K562 (cell line): ENCODE results near the gene SNIP1. TPM values are rescaled to one million over a fixed set of nuclear protein-coding genes. Genes with fewer than 3 reads are reported as not detected.
A peak's percentile ranks its signal among the peaks of the same experiment; 100 is the strongest.

Experiments
- ARNT ChIP-seq, 2 experiments: fragments of 450-650 bp; IDR thresholded peaks; 2 replicates each; pipeline ENCODE4 v1.6.1; 2016; ENCODE audit warnings: mild to moderate bottlenecking in 1 of 2
- CGGBP1 ChIP-seq: fragments of 250-450 bp; sonication (Bioruptor Pico); IDR thresholded peaks from 2 replicates; pipeline ENCODE4 v1.9.0; 2021; ENCODE audit warnings: mild to moderate bottlenecking
- E2F6 ChIP-seq, 2 experiments: IDR thresholded peaks; 2 replicates each; pipeline ENCODE4 v1.6.1; 2011; ENCODE audit warnings: borderline replicate concordance in 1 of 2, control low read depth in 1 of 2, low read depth in 1 of 2, low read length in 1 of 2, mild to moderate bottlenecking in 1 of 2, mixed read lengths in 1 of 2, moderate library complexity in 1 of 2; ENCODE audit not compliant: insufficient read depth in 1 of 2, insufficient read length in 1 of 2, poor library complexity in 1 of 2, severe bottlenecking in 1 of 2; ENCODE audit errors: extremely low read depth in 1 of 2
- HDAC2 ChIP-seq: fragments of 450-650 bp; IDR thresholded peaks from 2 replicates; pipeline ENCODE4 v1.6.1; 2016; ENCODE audit warnings: mild to moderate bottlenecking
- MEIS2 ChIP-seq: fragments of 450-650 bp; IDR thresholded peaks from 2 replicates; pipeline ENCODE4 v1.6.1; 2014; ENCODE audit warnings: mild to moderate bottlenecking; ENCODE audit not compliant: partially characterized antibody
- MTA1 ChIP-seq: fragments of 450-650 bp; IDR thresholded peaks from 2 replicates; pipeline ENCODE4 v1.6.1; 2017; ENCODE audit warnings: borderline replicate concordance
- NKRF ChIP-seq: fragments of 450-650 bp; IDR thresholded peaks from 2 replicates; pipeline ENCODE4 v1.6.1; 2016; ENCODE audit warnings: borderline replicate concordance
- PHF20 ChIP-seq: fragments of 450-650 bp; IDR thresholded peaks from 2 replicates; pipeline ENCODE4 v1.6.1; 2018; ENCODE audit not compliant: partially characterized antibody
- PKNOX1 ChIP-seq: fragments of 450-650 bp; IDR thresholded peaks from 2 replicates; pipeline ENCODE4 v1.6.1; 2016
- POLR2H ChIP-seq: IDR thresholded peaks from 2 replicates; pipeline ENCODE4 v1.6.1; 2016; ENCODE audit warnings: missing genetic modification characterization, low read depth, mild to moderate bottlenecking, control low read depth, missing compliant biosample characterization, moderate library complexity
- PRDM10 ChIP-seq: fragments of 450-650 bp; IDR thresholded peaks from 2 replicates; pipeline ENCODE4 v1.6.1; 2018; ENCODE audit not compliant: partially characterized antibody
- SIN3B ChIP-seq: fragments of 450-650 bp; IDR thresholded peaks from 2 replicates; pipeline ENCODE4 v1.6.1; 2017; ENCODE audit warnings: low read depth, mild to moderate bottlenecking, moderate library complexity
- SRSF9 ChIP-seq: fragments of 200-400 bp; formaldehyde crosslinking; IDR thresholded peaks from 2 replicates; pipeline ENCODE4 v1.6.1; 2017; ENCODE audit warnings: low read depth, low read length, borderline replicate concordance
- TEAD2 ChIP-seq: fragments of 450-650 bp; IDR thresholded peaks from 2 replicates; pipeline ENCODE4 v1.6.1; 2016; ENCODE audit warnings: missing genetic modification characterization, control low read depth, missing compliant biosample characterization
- THRB ChIP-seq: fragments of 450-650 bp; formaldehyde crosslinking; conservative IDR thresholded peaks from 2 replicates; pipeline ENCODE4 v1.4.0; 2022; ENCODE audit warnings: mild to moderate bottlenecking, missing genetic modification characterization
- XRCC5 ChIP-seq: fragments of 200-400 bp; formaldehyde crosslinking; IDR thresholded peaks from 2 replicates; pipeline ENCODE4 v1.6.1; 2017; ENCODE audit warnings: low read depth, mild to moderate bottlenecking, low read length
- ZNF224 ChIP-seq: sonication (generic); formaldehyde crosslinking; IDR thresholded peaks from 2 replicates; pipeline ENCODE4 v1.8.0; 2022; ENCODE audit warnings: mild to moderate bottlenecking, missing genetic modification reagents
- polyA plus RNA-seq, 8 experiments: library from polyadenylated mRNA; depleted of rRNA in 4 of 8; stranded (reverse) in 5 of 8; unstranded in 3 of 8; fragments of >200 nt; fragmentation: Nextera tagmentation in 2 of 8; fragmentation: Illumina TruSeq in 1 of 8; extraction: Ambion mirVana in 2 of 8; extraction: Trizol in 1 of 8; gene quantifications; 2 replicates each; pipeline versions ENCODE4 v1.2.1 to v1.2.3, GENCODE V29; 2011 to 2014; ENCODE audit warnings: inconsistent platforms in 1 of 8, missing spikeins in 1 of 8
- total RNA-seq, 7 experiments: library from RNA; depleted of rRNA in 6 of 7; stranded (reverse); fragments of >200 nt in 6 of 7; fragmentation: Illumina TruSeq in 2 of 7; extraction: Trizol in 2 of 7; gene quantifications; 2 replicates each; pipeline versions ENCODE4 v1.2.1 to v1.2.3, GENCODE V29; 2011 to 2021; ENCODE audit warnings: low replicate concordance in 1 of 7

Gene SNIP1
- total and polyA plus RNA-seq, 9 of the 15 experiments (the other 6 are each of a cell fraction or from before 2014, with no cell fraction given), result 2.9 to 25.9 (median 14.6) TPM

GRCh38 chr1:37515185-37516034 is 38.7 kb downstream of the SNIP1 start (continued):
- no peak for TF ChIP-seq ZNF224 (CRISPR knock-in tag)
- peak; percentile 30 for TF ChIP-seq MEIS2
- peak; percentile 92 for TF ChIP-seq PRDM10
- TF ChIP-seq MTA1, result peak; percentile 25; the same call in 1 of the 2 replicates
- no peak for TF ChIP-seq HDAC2
- no peak for TF ChIP-seq XRCC5
- TF ChIP-seq CGGBP1 (CRISPR knock-in tag), result peak; percentile 47; the same call in 1 of the 2 replicates
- 0 out of 2 replicates have a peak, but pooled peaks have one; percentile 27 for TF ChIP-seq PKNOX1
- peak; percentile 30; the same call in 1 of the 2 replicates for TF ChIP-seq NKRF
- TF ChIP-seq POLR2H (tag), result 0 out of 2 replicates have a peak, but pooled peaks have one; percentile 26
- 0 out of 2 replicates have a peak, but pooled peaks have one; percentile 28 for TF ChIP-seq THRB
- TF ChIP-seq PHF20, result no peak
- peak in 1 of 2 experiments; percentile 35; a peak in 1 of 4 replicates for TF ChIP-seq ARNT (IDR thresholded peaks at IDR 0.05)
- no peak for TF ChIP-seq E2F6 (IDR thresholded peaks at IDR 0.05; ENCODE audit: borderline replicate concordance in 1 of 2, extremely low read depth in 1 of 2, insufficient read depth in 1 of 2, insufficient read length in 1 of 2, low read depth in 1 of 2, low read length in 1 of 2, poor library complexity in 1 of 2, severe bottlenecking in 1 of 2)
- no peak for TF ChIP-seq SIN3B
- TF ChIP-seq SRSF9, result no peak
- no peak for TF ChIP-seq TEAD2
